Ovary (tissue), 3 donors: ENCODE measurements around the gene FANCC.

ENCODE experiments used
- CTCF ChIP-seq, 3 donors: fragments of 450-650 bp in 2 of 3; fragments of 200-600 bp in 1 of 3; IDR thresholded peaks; one replicate each; pipeline versions ENCODE4 v1.5.1 to v1.8.0; 2016 to 2022; ENCODE audit warnings: antibody characterized with exemption in 3 of 3, mild to moderate bottlenecking in 1 of 3
- EP300 ChIP-seq: sonication (generic); formaldehyde crosslinking; IDR thresholded peaks from one replicate; pipeline ENCODE4 v1.6.1; 2017; ENCODE audit warnings: antibody characterized with exemption
- POLR2A ChIP-seq: fragments of 450-650 bp; IDR thresholded peaks from one replicate; pipeline ENCODE4 v1.6.1; 2017; ENCODE audit warnings: antibody characterized with exemption, mild to moderate bottlenecking, moderate library complexity
- donor health status: DM: no; HTN: no; CAD: no.

GRCh38 chr9:95270790-95271189 lies 46.7 kb downstream of the FANCC start:
- no peak for TF ChIP-seq CTCF (IDR thresholded peaks at IDR 0.05)
- no peak for TF ChIP-seq POLR2A
- no peak for TF ChIP-seq EP300
